Lower leg skin (tissue), 3 donors: ENCODE measurements around the gene FAM131A.

Source experiments
- POLR2A ChIP-seq, 2 donors: fragments of 450-650 bp; IDR thresholded peaks; one replicate each; pipeline ENCODE4 v1.6.1; 2016 to 2017; ENCODE audit warnings: antibody characterized with exemption in 2 of 2, mild to moderate bottlenecking in 1 of 2, moderate library complexity in 1 of 2
- TF ChIP-seq, protein P1 (sequence below), 3 donors: fragments of 450-650 bp; IDR thresholded peaks; one replicate each; pipeline ENCODE4 v1.5.1; 2016; ENCODE audit warnings: antibody characterized with exemption in 3 of 3, mild to moderate bottlenecking in 3 of 3, moderate library complexity in 2 of 3

DNA sequence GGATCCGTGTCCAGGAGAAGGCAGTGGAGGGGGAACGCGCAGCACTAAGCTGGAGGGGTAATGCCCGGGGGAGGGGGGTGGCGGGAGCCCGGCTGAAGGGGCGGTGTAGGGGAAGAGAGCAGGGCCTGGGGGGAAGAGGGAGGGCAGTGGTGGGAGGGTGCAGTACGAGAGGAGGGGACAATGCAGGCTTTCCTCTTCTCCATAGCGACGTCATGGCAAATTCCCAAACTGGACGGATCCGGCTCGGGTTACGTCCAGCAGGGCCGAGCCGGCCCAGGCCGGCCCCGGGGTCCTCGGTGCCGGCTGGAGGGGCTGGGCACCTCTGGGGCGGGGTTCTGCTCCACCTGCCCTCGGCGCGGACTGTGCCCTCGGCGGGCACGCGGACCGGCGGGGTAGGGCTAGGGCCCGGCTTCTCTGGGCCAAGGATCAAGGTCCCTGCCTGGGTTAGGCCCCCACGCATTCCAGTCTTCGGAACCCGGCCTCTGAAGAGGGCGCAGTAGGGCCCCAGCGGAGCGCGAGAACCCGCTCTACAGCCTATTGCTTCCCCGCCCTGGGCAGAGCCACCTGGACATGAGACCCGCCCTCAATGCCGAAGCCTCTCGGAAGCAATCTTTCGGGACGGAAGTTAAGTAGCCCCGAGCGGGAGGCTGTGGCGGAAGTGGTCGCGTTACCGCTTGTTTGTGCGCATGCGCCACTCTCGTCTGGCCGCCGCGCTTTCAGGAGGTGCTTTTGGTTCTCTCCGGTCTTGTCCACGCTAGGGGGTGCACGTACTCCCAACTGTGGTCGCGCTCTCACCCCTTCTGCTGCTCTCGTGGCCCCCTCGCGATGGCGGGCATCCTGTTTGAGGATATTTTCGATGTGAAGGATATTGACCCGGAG lies 25.5 kb downstream of the FAM131A start:
- no peak for TF ChIP-seq POLR2A (IDR thresholded peaks at IDR 0.05)
- TF ChIP-seq, protein P1, sequence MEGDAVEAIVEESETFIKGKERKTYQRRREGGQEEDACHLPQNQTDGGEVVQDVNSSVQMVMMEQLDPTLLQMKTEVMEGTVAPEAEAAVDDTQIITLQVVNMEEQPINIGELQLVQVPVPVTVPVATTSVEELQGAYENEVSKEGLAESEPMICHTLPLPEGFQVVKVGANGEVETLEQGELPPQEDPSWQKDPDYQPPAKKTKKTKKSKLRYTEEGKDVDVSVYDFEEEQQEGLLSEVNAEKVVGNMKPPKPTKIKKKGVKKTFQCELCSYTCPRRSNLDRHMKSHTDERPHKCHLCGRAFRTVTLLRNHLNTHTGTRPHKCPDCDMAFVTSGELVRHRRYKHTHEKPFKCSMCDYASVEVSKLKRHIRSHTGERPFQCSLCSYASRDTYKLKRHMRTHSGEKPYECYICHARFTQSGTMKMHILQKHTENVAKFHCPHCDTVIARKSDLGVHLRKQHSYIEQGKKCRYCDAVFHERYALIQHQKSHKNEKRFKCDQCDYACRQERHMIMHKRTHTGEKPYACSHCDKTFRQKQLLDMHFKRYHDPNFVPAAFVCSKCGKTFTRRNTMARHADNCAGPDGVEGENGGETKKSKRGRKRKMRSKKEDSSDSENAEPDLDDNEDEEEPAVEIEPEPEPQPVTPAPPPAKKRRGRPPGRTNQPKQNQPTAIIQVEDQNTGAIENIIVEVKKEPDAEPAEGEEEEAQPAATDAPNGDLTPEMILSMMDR (IDR thresholded peaks at IDR 0.05) = peak in 1 of 3 donors; percentile 42
